GM12801 (cell line): Measurements from ENCODE around the gene LCAT.

Source experiments
- CTCF ChIP-seq: IDR thresholded peaks from one replicate; pipeline ENCODE4 v1.5.1; 2011; ENCODE audit warnings: control low read depth; ENCODE audit not compliant: insufficient read length; ENCODE audit errors: extremely low read depth

Gene LCAT

GRCh38 chr16:67914758-67915495, 29.0 kb downstream of the LCAT start:
- TF ChIP-seq CTCF, result no peak

GRCh38 chr16:67910158-67910557, 33.8 kb downstream of the LCAT start:
- TF ChIP-seq CTCF, result no peak

GRCh38 chr16:67909056-67909742, 34.7 kb downstream of the LCAT start:
- TF ChIP-seq CTCF, result no peak

GRCh38 chr16:67907397-67908180, 36.3 kb downstream of the LCAT start:
- TF ChIP-seq CTCF, result no peak

GRCh38 chr16:67902831-67903230, 41.1 kb downstream of the LCAT start:
- TF ChIP-seq CTCF, result no peak

- TF ChIP-seq CTCF, result no peak
Measured at GRCh38 chr16:67901734-67902133, 42.2 kb downstream of the LCAT start.

- TF ChIP-seq CTCF, result no peak
Measured at GRCh38 chr16:67897231-67897630, 46.7 kb downstream of the LCAT start.
